Natural killer cell (primary cell): ENCODE data around the gene STIL. TPM values are rescaled to one million over a fixed set of nuclear protein-coding genes. Genes with fewer than 3 reads are reported as not detected.

Experiments
- ATAC-seq, 3 donors: fragments of 150-1000 bp in 2 of 3; fragments of 200-7000 bp in 1 of 3; cut with Tn5 transposase; 1 replicate in 1 of 3; 2 replicates in 2 of 3; pipeline ENCODE4 v1.10.0; 2021; ENCODE audit warnings: mild to moderate bottlenecking in 2 of 3, moderate library complexity in 2 of 3
- DNase-seq, 2 donors: peaks; one replicate each; pipeline versions ENCODE4 v3.0.0 to v3.0.0-alpha.2; 2013 to 2021; ENCODE audit warnings: mixed read lengths in 1 of 2
- H3K27ac ChIP-seq: one replicate; pipeline ENCODE4 v1.5.1; 2013; ENCODE audit warnings: mild to moderate bottlenecking, low read length
- H3K27me3 ChIP-seq: one replicate; pipeline ENCODE4 v1.6.1; 2013; ENCODE audit warnings: low read length; ENCODE audit not compliant: control insufficient read depth, insufficient read depth
- H3K36me3 ChIP-seq: one replicate; pipeline ENCODE4 v1.6.1; 2013; ENCODE audit warnings: low read length; ENCODE audit not compliant: control insufficient read depth, insufficient read depth
- H3K4me1 ChIP-seq: one replicate; pipeline ENCODE4 v1.6.1; 2013; ENCODE audit warnings: low read length; ENCODE audit not compliant: control insufficient read depth, insufficient read depth
- H3K4me3 ChIP-seq: one replicate; pipeline ENCODE4 v1.5.1; 2013; ENCODE audit warnings: low read length
- H3K9me3 ChIP-seq: one replicate; pipeline ENCODE4 v1.6.1; 2013; ENCODE audit warnings: low read length; ENCODE audit not compliant: control insufficient read depth, insufficient read depth
- H3K27ac Mint-ChIP-seq, 2 donors: one replicate each; pipeline ENCODE4 v1.8.0; 2022; ENCODE audit warnings: mild to moderate bottlenecking in 2 of 2, mixed read lengths in 2 of 2, moderate library complexity in 1 of 2
- H3K27me3 Mint-ChIP-seq, 2 donors: one replicate each; pipeline ENCODE4 v1.8.0; 2022; ENCODE audit warnings: low read depth in 2 of 2, mixed read lengths in 2 of 2
- H3K36me3 Mint-ChIP-seq: one replicate; pipeline ENCODE4 v1.8.0; 2022; ENCODE audit warnings: mixed read lengths
- H3K4me1 Mint-ChIP-seq, 2 donors: one replicate each; pipeline ENCODE4 v1.8.0; 2022; ENCODE audit warnings: mixed read lengths in 2 of 2
- H3K4me3 Mint-ChIP-seq: one replicate; pipeline ENCODE4 v1.8.0; 2022; ENCODE audit warnings: mild to moderate bottlenecking, moderate library complexity, mixed read lengths
- H3K9me3 Mint-ChIP-seq, 2 donors: one replicate each; pipeline ENCODE4 v1.8.0; 2022; ENCODE audit warnings: mixed read lengths in 2 of 2
- WGBS: methylation state at CpG from one replicate; pipeline ENCODE4 v1.1.7; 2013; ENCODE audit warnings: missing lambda C conversion rate; ENCODE audit not compliant: insufficient coverage; 5-methylcytosine and 5-hydroxymethylcytosine counted together
- intact Hi-C: fragments of 100-400 bp; cut with micrococcal nuclease; formaldehyde crosslinking; loops from one replicate; pipeline ENCODE4 v1.14.2; 2022
- total RNA-seq, 4 donors: library from RNA; stranded (reverse); fragments of 120-200 nt in 1 of 4; gene quantifications; one replicate each; pipeline versions ENCODE4 v1.2.3 to v1.2.4, GENCODE V29; 2013 to 2022
- TF ChIP-seq, protein P1 (sequence below): fragments of 200-600 bp; IDR thresholded peaks from one replicate; pipeline ENCODE4 v1.8.0; 2022; ENCODE audit warnings: antibody characterized with exemption

STIL gene
- total RNA-seq, 3 donors from 2014 or later (not counting 1 experiment from before 2014, with no cell fraction given), result 2.1 to 2.9 (median 2.4) TPM

DNA sequence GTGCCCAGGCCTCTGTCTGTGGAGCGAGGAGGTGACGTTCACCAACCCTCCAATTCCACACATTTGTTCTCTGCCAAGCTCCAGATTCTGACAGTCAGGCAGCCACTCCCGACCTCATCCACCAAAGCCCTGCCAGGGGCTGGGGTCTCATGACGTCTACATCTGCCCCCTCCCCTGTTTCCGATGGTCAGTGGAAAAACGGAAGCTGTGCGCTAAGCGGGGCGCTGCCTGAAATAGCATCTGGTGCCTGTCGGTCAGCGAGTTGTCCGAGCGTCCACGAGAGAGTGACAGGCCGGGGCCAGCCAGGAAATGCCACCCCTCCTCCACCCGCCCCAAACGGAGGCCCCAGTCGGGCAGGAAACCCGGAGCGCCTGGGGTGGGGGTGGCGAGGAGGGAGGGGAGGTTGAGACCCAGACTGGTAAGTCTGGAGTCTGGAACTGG lies 78.7 kb downstream of the STIL start:
- Histone ChIP-seq H3K36me3 (no peaks in the 10 kb centered on the region), H3K9me3 (no peaks in the 10 kb centered on the region), H3K27ac (no peak overlapping the region), H3K27me3 (peaks cover 33% of the 10 kb centered on the region), H3K4me3 (no peak overlapping the region), H3K4me1 (peaks cover 27% of the 10 kb centered on the region)
- Mint-ChIP-seq H3K9me3 (no peaks in the 10 kb centered on the region), H3K27ac (no peak overlapping the region), H3K27me3 (peaks cover 50 to 64% of the 10 kb centered on the region in 2 donors), H3K4me1 (peaks cover 15 to 30% of the 10 kb centered on the region in 2 donors), H3K4me3 (no peak overlapping the region), H3K36me3 (no peaks in the 10 kb centered on the region)
- DNase-seq (no peak), ATAC-seq (no peak)
- TF ChIP-seq, protein P1, sequence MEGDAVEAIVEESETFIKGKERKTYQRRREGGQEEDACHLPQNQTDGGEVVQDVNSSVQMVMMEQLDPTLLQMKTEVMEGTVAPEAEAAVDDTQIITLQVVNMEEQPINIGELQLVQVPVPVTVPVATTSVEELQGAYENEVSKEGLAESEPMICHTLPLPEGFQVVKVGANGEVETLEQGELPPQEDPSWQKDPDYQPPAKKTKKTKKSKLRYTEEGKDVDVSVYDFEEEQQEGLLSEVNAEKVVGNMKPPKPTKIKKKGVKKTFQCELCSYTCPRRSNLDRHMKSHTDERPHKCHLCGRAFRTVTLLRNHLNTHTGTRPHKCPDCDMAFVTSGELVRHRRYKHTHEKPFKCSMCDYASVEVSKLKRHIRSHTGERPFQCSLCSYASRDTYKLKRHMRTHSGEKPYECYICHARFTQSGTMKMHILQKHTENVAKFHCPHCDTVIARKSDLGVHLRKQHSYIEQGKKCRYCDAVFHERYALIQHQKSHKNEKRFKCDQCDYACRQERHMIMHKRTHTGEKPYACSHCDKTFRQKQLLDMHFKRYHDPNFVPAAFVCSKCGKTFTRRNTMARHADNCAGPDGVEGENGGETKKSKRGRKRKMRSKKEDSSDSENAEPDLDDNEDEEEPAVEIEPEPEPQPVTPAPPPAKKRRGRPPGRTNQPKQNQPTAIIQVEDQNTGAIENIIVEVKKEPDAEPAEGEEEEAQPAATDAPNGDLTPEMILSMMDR, result no peak
- intact Hi-C loops, result loop anchor here (10.0 kb wide), 1 partner anchor 200 kb away; the partner anchor contains the start of gene FOXD2
- 12% methylated on average over 19 of the region's 21 CpGs for WGBS

DNA sequence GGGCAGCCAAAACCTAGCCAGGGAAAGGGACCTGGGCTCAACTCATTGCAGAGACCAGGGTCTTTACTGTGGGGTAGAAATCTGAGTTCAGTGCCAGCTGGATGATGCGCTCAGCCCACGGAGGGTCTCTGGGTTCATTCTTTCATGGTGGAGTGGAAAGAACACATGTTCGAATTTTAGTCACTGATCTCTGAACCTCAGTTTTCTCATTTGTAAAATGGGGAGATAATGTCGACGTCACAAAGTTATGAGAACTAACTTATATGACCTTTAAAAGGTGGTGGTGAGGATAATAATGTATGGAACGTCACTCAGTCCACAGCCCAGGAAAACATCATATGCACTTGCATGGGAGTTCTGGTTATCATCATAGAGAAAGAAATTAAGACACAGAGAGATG lies 80.8 kb downstream of the STIL start:
- no peak overlapping the region for H3K27ac ChIP-seq
- H3K4me3 ChIP-seq, result no peak overlapping the region
- no peaks in the 10 kb centered on the region for H3K9me3 ChIP-seq
- WGBS, result 92% methylated on average over 6 of the region's 6 CpGs
- H3K4me1 Mint-ChIP-seq, result peaks cover 22 to 37% of the 10 kb centered on the region in 2 donors
- no peak overlapping the region for H3K27ac Mint-ChIP-seq
- no peaks in the 10 kb centered on the region for H3K36me3 Mint-ChIP-seq
- intact Hi-C loops, result loop anchor here (10.0 kb wide), 1 partner anchor 202 kb away; the partner anchor contains the start of gene FOXD2
- H3K4me1 ChIP-seq, result peaks cover 28% of the 10 kb centered on the region
- H3K4me3 Mint-ChIP-seq, result peak overlapping the region; percentile 3
- TF ChIP-seq, protein P1, result no peak
- H3K9me3 Mint-ChIP-seq, result no peaks in the 10 kb centered on the region
- H3K27me3 ChIP-seq, result peaks cover 49% of the 10 kb centered on the region
- H3K27me3 Mint-ChIP-seq, result peaks cover 65 to 71% of the 10 kb centered on the region in 2 donors
- no peaks in the 10 kb centered on the region for H3K36me3 ChIP-seq
- no peak for ATAC-seq
- DNase-seq, result no peak

DNA sequence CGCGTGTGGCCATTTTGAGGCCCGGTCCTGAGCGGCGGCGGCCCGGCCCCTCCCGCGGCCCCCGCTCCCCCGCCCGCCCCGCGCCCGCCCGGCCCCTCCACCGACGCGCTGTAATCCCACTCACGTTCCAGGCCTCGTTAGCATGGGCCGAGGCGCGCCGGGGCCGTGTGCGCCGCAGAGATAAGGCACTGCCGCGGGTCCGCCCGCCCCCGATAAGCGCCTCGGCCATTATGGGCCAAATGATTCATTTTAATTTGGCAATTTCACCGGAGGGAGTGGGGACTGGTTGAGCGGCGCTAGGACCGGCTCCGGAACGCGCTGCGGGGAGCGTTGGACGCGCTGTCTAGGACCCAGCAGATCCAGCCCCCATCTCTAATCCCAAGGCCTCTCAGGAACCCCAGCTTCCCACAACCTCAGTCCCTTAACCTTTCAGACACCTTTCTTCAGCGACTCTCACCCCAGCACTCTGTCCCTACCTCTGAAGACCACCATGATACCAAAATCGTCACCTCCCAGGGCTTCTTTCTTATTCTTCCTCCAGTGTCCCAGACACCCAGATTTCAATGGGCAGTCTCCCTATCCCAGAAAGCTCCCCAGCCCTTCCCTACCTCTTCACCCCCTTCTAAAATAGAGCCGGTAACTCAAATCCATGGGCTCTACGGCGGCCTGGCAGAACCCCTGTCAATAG lies 81.6 kb downstream of the STIL start, which contains the start of gene TAL1:
TAL1 (minus strand) TSS at position 39 of the 688 bp plus-strand sequence. CDS start 6,337 bp downstream, outside the sequence.
- no peaks in the 10 kb centered on the region for H3K9me3 Mint-ChIP-seq
- WGBS, result 8% methylated on average over 51 of the region's 51 CpGs

More for the DNA sequence above, 81.6 kb downstream of the STIL start, which contains the start of gene TAL1:
- Mint-ChIP-seq H3K27ac (no peak within 1 kb of the TSS), H3K4me1 (peaks cover 22 to 37% of the 10 kb centered on the region in 2 donors), H3K4me3 (peak within 1 kb of the TSS; percentile 75), H3K36me3 (no peaks in the 10 kb centered on the region), H3K27me3 (peaks cover 68 to 72% of the 10 kb centered on the region in 2 donors)
- H3K4me1 ChIP-seq, result peaks cover 28% of the 10 kb centered on the region
- H3K9me3 ChIP-seq, result no peaks in the 10 kb centered on the region
- intact Hi-C loops, result loop anchor here (10.0 kb wide), 1 partner anchor 202 kb away; the partner anchor contains the start of gene FOXD2
- peaks cover 52% of the 10 kb centered on the region for H3K27me3 ChIP-seq
- TF ChIP-seq, protein P1, result no peak
- no peak within 1 kb of the TSS for H3K27ac ChIP-seq
- H3K36me3 ChIP-seq, result no peaks in the 10 kb centered on the region
- H3K4me3 ChIP-seq, result peak within 1 kb of the TSS; percentile 19
- no peak for DNase-seq
- ATAC-seq, result peak; percentile 27 to 55 (median 36)
